Mesothelial cell of epicardium (in vitro differentiated cells): Measurements from ENCODE around the gene ELOVL5. TPM values are rescaled to one million over a fixed set of nuclear protein-coding genes. Genes with fewer than 3 reads are reported as not detected.

ENCODE experiments used
- DNase-seq, 2 experiments: peaks; one replicate each; pipeline ENCODE4 v3.0.0; 2021; ENCODE audit warnings: low spot score in 2 of 2; ENCODE audit not compliant: unreplicated experiment in 2 of 2
- H3K27ac Mint-ChIP-seq: 2 replicates; pipeline ENCODE4 v1.8.0; 2021; ENCODE audit warnings: mixed read lengths
- H3K27me3 Mint-ChIP-seq: 2 replicates; pipeline ENCODE4 v1.8.0; 2021; ENCODE audit warnings: low read depth, mixed read lengths
- H3K36me3 Mint-ChIP-seq: 2 replicates; pipeline ENCODE4 v1.8.0; 2021; ENCODE audit warnings: mixed read lengths
- H3K4me1 Mint-ChIP-seq: 2 replicates; pipeline ENCODE4 v1.8.0; 2021; ENCODE audit warnings: mixed read lengths
- H3K4me3 Mint-ChIP-seq: 2 replicates; pipeline ENCODE4 v1.8.0; 2021; ENCODE audit warnings: mild to moderate bottlenecking, moderate library complexity, mixed read lengths
- H3K9me3 Mint-ChIP-seq: 2 replicates; pipeline ENCODE4 v1.8.0; 2021; ENCODE audit warnings: mixed read lengths
- CTCF ChIP-seq: fragments of 200-600 bp; sonication (generic); IDR thresholded peaks from one replicate; pipeline ENCODE4 v1.5.0; 2021; ENCODE audit warnings: antibody characterized with exemption; ENCODE audit not compliant: unreplicated experiment
- total RNA-seq: library from RNA; stranded (reverse); gene quantifications from 3 replicates; pipeline ENCODE4 v1.2.1, GENCODE V29; 2021

ELOVL5 gene
- total RNA-seq, 1 donor from 2014 or later = 110 TPM

- peaks cover 44% of the 10 kb centered on the region for H3K36me3 Mint-ChIP-seq
- peaks cover 12% of the 10 kb centered on the region for H3K9me3 Mint-ChIP-seq
- no peak overlapping the region for H3K4me3 Mint-ChIP-seq
- no peaks in the 10 kb centered on the region for H3K4me1 Mint-ChIP-seq
- H3K27me3 Mint-ChIP-seq = no peaks in the 10 kb centered on the region
- DNase-seq = no peak
- H3K27ac Mint-ChIP-seq = no peak overlapping the region
- no peak for TF ChIP-seq CTCF
Observed at GRCh38 chr6:53258076-53258773, 90.5 kb downstream of the ELOVL5 start.

- peaks cover 44% of the 10 kb centered on the region for H3K36me3 Mint-ChIP-seq
- H3K27me3 Mint-ChIP-seq = no peaks in the 10 kb centered on the region
- no peak for TF ChIP-seq CTCF
- H3K4me3 Mint-ChIP-seq = no peak overlapping the region
- H3K27ac Mint-ChIP-seq = no peak overlapping the region
- no peak for DNase-seq
- H3K4me1 Mint-ChIP-seq = no peaks in the 10 kb centered on the region
- peaks cover 12% of the 10 kb centered on the region for H3K9me3 Mint-ChIP-seq
Observed at GRCh38 chr6:53257533-53257932, 91.2 kb downstream of the ELOVL5 start.

- Mint-ChIP-seq H3K4me3 (no peak overlapping the region), H3K9me3 (peaks cover 12% of the 10 kb centered on the region), H3K4me1 (no peaks in the 10 kb centered on the region), H3K27ac (no peak overlapping the region), H3K27me3 (no peaks in the 10 kb centered on the region), H3K36me3 (peaks cover 42% of the 10 kb centered on the region)
- TF ChIP-seq CTCF = no peak
- DNase-seq = no peak
Observed at GRCh38 chr6:53257001-53257400, 91.7 kb downstream of the ELOVL5 start.

GRCh38 chr6:53252177-53252692 is 96.5 kb downstream of the ELOVL5 start:
- H3K4me3 Mint-ChIP-seq = no peak overlapping the region
- H3K36me3 Mint-ChIP-seq = peaks cover 15% of the 10 kb centered on the region
- no peak for DNase-seq
- no peaks in the 10 kb centered on the region for H3K27me3 Mint-ChIP-seq
- TF ChIP-seq CTCF = no peak
- H3K4me1 Mint-ChIP-seq = peaks cover 4% of the 10 kb centered on the region
- H3K27ac Mint-ChIP-seq = no peak overlapping the region
- H3K9me3 Mint-ChIP-seq = peaks cover 12% of the 10 kb centered on the region

GRCh38 chr6:53251033-53251672 is 97.6 kb downstream of the ELOVL5 start:
- DNase-seq = no peak
- no peak overlapping the region for H3K27ac Mint-ChIP-seq

More at GRCh38 chr6:53251033-53251672, 97.6 kb downstream of the ELOVL5 start:
- Mint-ChIP-seq H3K36me3 (peaks cover 10% of the 10 kb centered on the region), H3K4me1 (peaks cover 4% of the 10 kb centered on the region), H3K9me3 (peaks cover 12% of the 10 kb centered on the region), H3K27me3 (no peaks in the 10 kb centered on the region), H3K4me3 (no peak overlapping the region)
- TF ChIP-seq CTCF = no peak
